SU-DHL-6 (cell line): Measurements from ENCODE around the gene PPP1R37.

Source experiments
- H2AFZ ChIP-seq: fragments of 200-600 bp; sonication (generic); 2 replicates; pipeline ENCODE4 v1.6.1; 2014; ENCODE audit warnings: low read depth, mild to moderate bottlenecking, moderate library complexity, mixed read lengths, antibody characterized with exemption, low read length; ENCODE audit not compliant: severe bottlenecking
- H3F3A ChIP-seq: fragments of 200-600 bp; shearing (Covaris generic); 2 replicates; pipeline ENCODE4 v1.6.0; 2016; ENCODE audit warnings: antibody characterized with exemption, mild to moderate bottlenecking; ENCODE audit not compliant: insufficient read depth
- H3K27ac ChIP-seq: fragments of 200-600 bp; sonication (generic); 2 replicates; pipeline ENCODE4 v1.5.1; 2016; ENCODE audit warnings: low read depth, mild to moderate bottlenecking, low read length, moderate library complexity, mixed read lengths
- H3K27me3 ChIP-seq: fragments of 200-600 bp; sonication (generic), shearing (Covaris generic); 2 replicates; pipeline ENCODE4 v1.6.0; 2014; ENCODE audit warnings: mild to moderate bottlenecking, low read length
- H3K36me3 ChIP-seq: fragments of 200-600 bp; sonication (generic); 2 replicates; pipeline ENCODE4 v1.6.1; 2014; ENCODE audit warnings: mild to moderate bottlenecking, low read length, mixed read lengths
- H3K4me2 ChIP-seq: fragments of 300-600, 200-600 bp; shearing (Covaris generic), sonication (generic); 2 replicates; pipeline ENCODE4 v1.6.0; 2014; ENCODE audit warnings: low read length, low read depth, mild to moderate bottlenecking; ENCODE audit not compliant: poor library complexity, severe bottlenecking
- H3K4me3 ChIP-seq: fragments of 200-600 bp; sonication (generic); 2 replicates; pipeline ENCODE4 v1.5.1; 2014; ENCODE audit warnings: antibody characterized with exemption, low read length, mild to moderate bottlenecking, mixed read lengths; ENCODE audit not compliant: insufficient read depth, poor library complexity, severe bottlenecking
- H3K79me2 ChIP-seq: fragments of 200-600 bp; sonication (generic); 2 replicates; pipeline ENCODE4 v1.6.1; 2014; ENCODE audit warnings: mild to moderate bottlenecking, low read length, moderate library complexity; ENCODE audit not compliant: insufficient read depth
- H3K9ac ChIP-seq: fragments of 200-600 bp; sonication (generic); 2 replicates; pipeline ENCODE4 v1.7.0; 2014; ENCODE audit warnings: mild to moderate bottlenecking, low read length
- H3K9me2 ChIP-seq: fragments of 200-600 bp; sonication (generic); replicated peaks from 2 replicates; pipeline ENCODE4 v1.6.1; 2014; ENCODE audit warnings: low read length; ENCODE audit not compliant: insufficient read depth
- H3K9me3 ChIP-seq: fragments of 200-600 bp; sonication (generic); 2 replicates; pipeline ENCODE4 v1.6.1; 2014; ENCODE audit warnings: low read length, mixed read lengths; ENCODE audit not compliant: insufficient read depth
- H4K20me1 ChIP-seq: fragments of 200-600 bp; sonication (generic); 2 replicates; pipeline ENCODE4 v1.6.1; 2014; ENCODE audit warnings: low read depth, mild to moderate bottlenecking, antibody characterized with exemption, low read length, moderate library complexity, mixed read lengths
- EZH2phosphoT487 ChIP-seq: fragments of 200-600 bp; sonication (generic), shearing (Covaris generic); conservative IDR thresholded peaks from 2 replicates; pipeline ENCODE4 v1.6.1; 2018; ENCODE audit warnings: mild to moderate bottlenecking, antibody characterized with exemption, low read length, moderate library complexity, mixed read lengths
- TF ChIP-seq, protein P1 (sequence below): fragments of 200-600 bp; sonication (generic); IDR thresholded peaks from one replicate; pipeline ENCODE4 v1.5.1; 2017; ENCODE audit warnings: antibody characterized with exemption, mild to moderate bottlenecking, low read length, moderate library complexity; ENCODE audit not compliant: insufficient read depth, poor library complexity, severe bottlenecking

Gene PPP1R37

DNA sequence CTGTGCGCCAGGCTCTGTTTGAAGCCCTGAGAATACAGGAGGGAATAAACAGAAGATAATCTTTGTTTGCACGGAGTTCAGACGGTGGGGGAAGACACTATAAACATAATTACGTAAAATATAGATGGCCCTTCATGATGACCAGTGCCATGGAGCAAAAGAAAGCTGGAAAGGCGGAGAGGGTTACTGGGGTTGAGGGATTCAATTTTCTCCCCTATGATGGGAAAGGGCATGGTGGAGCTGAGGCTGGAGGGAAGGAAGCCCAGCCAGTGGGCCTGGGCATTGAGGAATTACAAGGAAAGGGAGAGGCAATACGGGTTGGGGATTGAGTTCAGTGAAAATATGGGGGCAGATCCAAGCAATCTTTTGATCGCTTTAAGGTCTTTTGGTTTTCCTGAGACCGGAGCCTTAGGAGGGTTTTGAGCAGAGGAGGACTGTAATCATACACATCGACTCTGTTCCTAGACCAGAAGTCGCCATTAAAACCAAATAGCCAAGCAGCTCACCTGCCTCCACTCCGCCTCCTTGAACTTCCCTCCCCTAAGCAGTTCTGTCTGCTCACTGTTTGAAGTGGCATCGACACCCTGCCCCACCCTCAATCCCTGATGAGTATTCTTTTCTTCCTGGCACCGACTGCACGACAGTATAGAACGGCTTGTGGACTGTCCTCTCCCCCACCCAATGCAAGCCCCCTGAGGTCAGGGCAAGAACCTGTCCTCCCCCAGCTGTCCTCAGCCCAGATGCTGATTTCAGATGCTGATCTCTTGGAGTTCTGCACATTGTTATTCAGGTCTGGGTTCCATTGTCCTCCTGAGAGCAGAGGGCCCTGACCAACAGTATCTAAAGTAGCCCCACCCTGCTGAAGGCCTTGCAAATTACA lies 15.9 kb upstream of the PPP1R37 start:
- H3K79me2 ChIP-seq: peaks cover 66% of the 10 kb centered on the region

DNA sequence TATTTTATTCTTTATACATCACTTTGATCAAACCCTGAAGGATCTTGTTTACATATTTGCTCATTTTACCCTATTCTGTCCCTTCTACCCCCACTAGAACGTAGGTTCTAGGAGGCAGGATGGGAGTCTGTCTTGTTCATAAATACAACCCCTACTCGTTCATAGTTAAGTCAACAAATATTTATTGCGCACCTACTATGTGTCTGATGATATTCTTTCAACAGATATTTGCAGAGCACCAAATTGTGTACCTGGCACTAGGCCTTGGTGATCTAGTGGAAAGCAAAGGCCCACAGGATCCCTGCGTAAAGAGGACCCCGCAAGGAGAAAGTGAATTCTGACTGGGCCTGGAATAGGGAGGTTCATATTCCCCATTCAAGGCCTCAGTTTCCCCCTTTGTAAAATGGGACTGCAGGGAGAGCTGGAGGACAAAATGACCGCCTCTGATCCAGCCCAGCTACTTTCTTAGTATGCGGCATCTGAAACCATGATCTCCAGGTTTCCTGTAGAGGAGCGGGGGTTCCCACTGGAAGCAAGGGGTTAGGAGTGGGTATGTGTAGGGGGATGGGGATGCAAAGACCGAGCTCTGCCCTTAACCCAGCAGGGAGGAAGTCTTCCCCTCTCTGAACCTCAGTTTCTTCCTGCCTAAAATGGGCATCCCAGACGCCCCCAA lies 14.5 kb upstream of the PPP1R37 start:
- no peaks in the 10 kb centered on the region for H3K27me3 ChIP-seq
- peaks cover 29% of the 10 kb centered on the region for H3F3A ChIP-seq
- H3K4me3 ChIP-seq: peak overlapping the region; percentile 100
- H3K36me3 ChIP-seq: peaks cover 13% of the 10 kb centered on the region; the same call in 1 of the 2 replicates
- H4K20me1 ChIP-seq: peaks cover 9% of the 10 kb centered on the region
- H3K27ac ChIP-seq: peak overlapping the region; percentile 81
- no peaks in the 10 kb centered on the region for H3K9me2 ChIP-seq
- no peak for TF ChIP-seq EZH2phosphoT487
- TF ChIP-seq, protein P1, sequence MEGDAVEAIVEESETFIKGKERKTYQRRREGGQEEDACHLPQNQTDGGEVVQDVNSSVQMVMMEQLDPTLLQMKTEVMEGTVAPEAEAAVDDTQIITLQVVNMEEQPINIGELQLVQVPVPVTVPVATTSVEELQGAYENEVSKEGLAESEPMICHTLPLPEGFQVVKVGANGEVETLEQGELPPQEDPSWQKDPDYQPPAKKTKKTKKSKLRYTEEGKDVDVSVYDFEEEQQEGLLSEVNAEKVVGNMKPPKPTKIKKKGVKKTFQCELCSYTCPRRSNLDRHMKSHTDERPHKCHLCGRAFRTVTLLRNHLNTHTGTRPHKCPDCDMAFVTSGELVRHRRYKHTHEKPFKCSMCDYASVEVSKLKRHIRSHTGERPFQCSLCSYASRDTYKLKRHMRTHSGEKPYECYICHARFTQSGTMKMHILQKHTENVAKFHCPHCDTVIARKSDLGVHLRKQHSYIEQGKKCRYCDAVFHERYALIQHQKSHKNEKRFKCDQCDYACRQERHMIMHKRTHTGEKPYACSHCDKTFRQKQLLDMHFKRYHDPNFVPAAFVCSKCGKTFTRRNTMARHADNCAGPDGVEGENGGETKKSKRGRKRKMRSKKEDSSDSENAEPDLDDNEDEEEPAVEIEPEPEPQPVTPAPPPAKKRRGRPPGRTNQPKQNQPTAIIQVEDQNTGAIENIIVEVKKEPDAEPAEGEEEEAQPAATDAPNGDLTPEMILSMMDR: no peak
- H3K9me3 ChIP-seq: no peaks in the 10 kb centered on the region
- peak overlapping the region; percentile 74 for H3K4me2 ChIP-seq
- H3K9ac ChIP-seq: peak overlapping the region; percentile 99
- H2AFZ ChIP-seq: peak overlapping the region; percentile 84
- H3K79me2 ChIP-seq: peaks cover 74% of the 10 kb centered on the region

More for the DNA sequence above, 15.9 kb upstream of the PPP1R37 start:
- H3K9me2 ChIP-seq: no peaks in the 10 kb centered on the region
- H3K36me3 ChIP-seq: peaks cover 10% of the 10 kb centered on the region; the same call in 1 of the 2 replicates
- H3K4me2 ChIP-seq: peak overlapping the region; percentile 78
- peak overlapping the region; percentile 93 for H3K4me3 ChIP-seq
- no peak overlapping the region for H2AFZ ChIP-seq
- peak overlapping the region; percentile 96 for H3K27ac ChIP-seq
- peaks cover 29% of the 10 kb centered on the region for H3F3A ChIP-seq
- H3K27me3 ChIP-seq: no peaks in the 10 kb centered on the region
- H3K9me3 ChIP-seq: no peaks in the 10 kb centered on the region
- H3K9ac ChIP-seq: peak overlapping the region; percentile 96
- H4K20me1 ChIP-seq: peaks cover 9% of the 10 kb centered on the region
- TF ChIP-seq, protein P1: no peak
- TF ChIP-seq EZH2phosphoT487: no peak

DNA sequence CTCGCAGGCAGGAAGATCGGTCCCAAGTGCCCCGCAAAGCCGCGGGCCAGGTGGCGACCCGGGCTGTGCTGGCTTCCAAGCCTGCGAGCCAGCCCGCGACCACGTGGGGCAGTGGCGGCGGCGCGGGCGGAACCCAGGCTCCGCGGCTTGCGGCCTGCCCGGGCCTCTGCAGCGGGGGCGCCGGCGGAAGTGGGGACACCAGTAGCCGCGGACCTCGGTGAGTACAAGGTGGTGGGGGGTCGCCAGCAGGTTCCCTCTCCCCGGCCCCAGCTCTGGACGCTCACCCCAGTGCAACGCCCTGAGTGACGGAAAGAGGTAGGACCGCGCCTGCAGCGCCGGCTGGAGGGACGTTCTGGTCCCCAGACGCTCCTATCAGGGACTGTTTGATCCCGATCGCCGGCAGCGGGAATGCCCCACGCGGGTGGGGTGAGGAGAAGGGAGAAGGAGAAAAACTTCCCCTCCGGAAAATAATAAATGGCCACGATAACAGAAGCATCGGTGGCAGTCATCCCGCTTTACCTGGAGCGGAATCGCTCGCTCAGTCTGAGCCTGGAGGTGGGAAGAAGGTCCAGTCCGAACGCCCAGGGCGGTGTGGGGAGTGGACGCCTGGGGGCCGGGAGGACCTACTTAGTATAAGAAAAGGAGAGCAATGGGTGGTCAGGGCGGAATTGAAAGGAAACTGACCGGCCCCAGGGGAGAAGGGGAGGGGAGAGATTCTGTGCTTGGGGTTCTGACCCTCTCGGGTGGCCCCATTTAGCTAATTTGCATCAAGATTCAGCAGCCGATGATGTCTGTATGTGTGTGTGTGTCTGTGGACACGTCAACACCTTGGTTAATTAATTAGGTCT lies 13.7 kb upstream of the PPP1R37 start, which contains the start of gene GEMIN7:
Gene GEMIN7 (plus strand): TSS at position 198 of the 848 bp plus-strand sequence. CDS start 10,855 bp downstream, outside the sequence.
- H3K36me3 ChIP-seq: peaks cover 12% of the 10 kb centered on the region; the same call in 1 of the 2 replicates
- H3K9me3 ChIP-seq: no peaks in the 10 kb centered on the region
- no peaks in the 10 kb centered on the region for H3K9me2 ChIP-seq
- peak within 1 kb of the TSS; percentile 84 for H2AFZ ChIP-seq
- peaks cover 70% of the 10 kb centered on the region for H3K79me2 ChIP-seq
- no peaks in the 10 kb centered on the region for H3K27me3 ChIP-seq
- peak within 1 kb of the TSS; percentile 100 for H3K4me3 ChIP-seq
- peak within 1 kb of the TSS; percentile 81 for H3K27ac ChIP-seq
- peaks cover 7% of the 10 kb centered on the region for H4K20me1 ChIP-seq
- peaks cover 27% of the 10 kb centered on the region for H3F3A ChIP-seq
- TF ChIP-seq EZH2phosphoT487: no peak
- TF ChIP-seq, protein P1: no peak
- H3K4me2 ChIP-seq: peak within 1 kb of the TSS; percentile 74
- peak within 1 kb of the TSS; percentile 99 for H3K9ac ChIP-seq
